OCI-LY3 (cell line): ENCODE results near the gene ACSBG1.

Experiments used
- H2AFZ ChIP-seq: fragments of 200-600, 300-600 bp; shearing (Covaris generic); 2 replicates; pipeline ENCODE4 v1.6.0; 2014; ENCODE audit warnings: antibody characterized with exemption, low read depth, low read length
- H3K27ac ChIP-seq: fragments of 200-600, 300-600 bp; sonication (generic); 2 replicates; pipeline ENCODE4 v1.5.1; 2014; ENCODE audit warnings: mild to moderate bottlenecking, low read length, moderate library complexity, mixed read lengths
- H3K27me3 ChIP-seq: fragments of 200-600, 300-600 bp; sonication (generic); 2 replicates; pipeline ENCODE4 v1.6.1; 2014; ENCODE audit warnings: low read depth, low read length, mixed read lengths
- H3K36me3 ChIP-seq: fragments of 200-600, 300-600 bp; sonication (generic); replicated peaks from 2 replicates; pipeline ENCODE3; 2014; ENCODE audit warnings: low read depth, low read length, mixed read lengths
- H3K4me1 ChIP-seq: fragments of 300-600, 200-600 bp; sonication (generic); 2 replicates; pipeline ENCODE4 v1.6.1; 2014; ENCODE audit warnings: low read length, mixed read lengths
- H3K4me2 ChIP-seq: fragments of 200-600, 300-600 bp; sonication (generic); 2 replicates; pipeline ENCODE4 v1.6.1; 2014; ENCODE audit warnings: low read length, mixed read lengths
- H3K4me3 ChIP-seq: fragments of 300-600, 200-600 bp; sonication (generic); 2 replicates; pipeline ENCODE4 v1.5.1; 2014; ENCODE audit warnings: antibody characterized with exemption, mild to moderate bottlenecking, low read length, moderate library complexity
- H3K79me2 ChIP-seq: fragments of 300-600, 200-600 bp; shearing (Covaris generic); 2 replicates; pipeline ENCODE4 v1.6.1; 2014; ENCODE audit warnings: mild to moderate bottlenecking, low read length, mixed read lengths
- H3K9ac ChIP-seq: fragments of 300-600, 200-600 bp; shearing (Covaris generic); 2 replicates; pipeline ENCODE4 v1.6.0; 2014; ENCODE audit warnings: mild to moderate bottlenecking, low read length, moderate library complexity
- H3K9me3 ChIP-seq: fragments of 200-600, 300-600 bp; shearing (Covaris generic); 2 replicates; pipeline ENCODE4 v1.6.1; 2014; ENCODE audit warnings: low read length, mixed read lengths; ENCODE audit not compliant: insufficient read depth
- H4K20me1 ChIP-seq: fragments of 200-600, 300-600 bp; sonication (generic); 2 replicates; pipeline ENCODE4 v1.6.1; 2016; ENCODE audit warnings: low read length, mixed read lengths; ENCODE audit not compliant: insufficient read depth
- CTCF ChIP-seq: fragments of 200-600, 300-600 bp; sonication (generic); IDR thresholded peaks from 2 replicates; pipeline ENCODE4 v1.5.1; 2014; ENCODE audit warnings: antibody characterized with exemption, low read length, low read depth
- EZH2phosphoT487 ChIP-seq: fragments of 200-600 bp; shearing (Covaris generic); IDR thresholded peaks from 2 replicates; pipeline ENCODE4 v1.6.1; 2018; ENCODE audit warnings: antibody characterized with exemption, mixed run types, low read depth

ACSBG1 gene

GRCh38 chr15:78236491-78236890, 2.1 kb upstream of the ACSBG1 start:
- peaks cover 5% of the 10 kb centered on the region; the same call in 1 of the 2 replicates for H3K4me1 ChIP-seq
- no peak overlapping the region for H3K9ac ChIP-seq
- no peaks in the 10 kb centered on the region for H3K9me3 ChIP-seq
- no peaks in the 10 kb centered on the region for H3K36me3 ChIP-seq
- TF ChIP-seq CTCF = no peak
- TF ChIP-seq EZH2phosphoT487 = no peak
- H3K27ac ChIP-seq = no peak overlapping the region
- peaks cover 17% of the 10 kb centered on the region for H3K27me3 ChIP-seq
- H3K79me2 ChIP-seq = no peaks in the 10 kb centered on the region
- H2AFZ ChIP-seq = no peak overlapping the region
- no peak overlapping the region for H3K4me3 ChIP-seq
- H4K20me1 ChIP-seq = no peaks in the 10 kb centered on the region
- no peak overlapping the region for H3K4me2 ChIP-seq

GRCh38 chr15:78233496-78233895, 869 bp downstream of the ACSBG1 start:
- Histone ChIP-seq H4K20me1 (no peaks in the 10 kb centered on the region), H3K27me3 (peaks cover 17% of the 10 kb centered on the region), H2AFZ (no peak overlapping the region), H3K4me3 (no peak overlapping the region), H3K36me3 (no peaks in the 10 kb centered on the region), H3K4me1 (peaks cover 5% of the 10 kb centered on the region; the same call in 1 of the 2 replicates), H3K79me2 (no peaks in the 10 kb centered on the region), H3K4me2 (no peak overlapping the region), H3K27ac (no peak overlapping the region), H3K9me3 (no peaks in the 10 kb centered on the region), H3K9ac (no peak overlapping the region)
- TF ChIP-seq CTCF (no peak), EZH2phosphoT487 (no peak)

- no peak overlapping the region for H3K27ac ChIP-seq
- H4K20me1 ChIP-seq = no peaks in the 10 kb centered on the region
- no peak overlapping the region for H3K9ac ChIP-seq
- H2AFZ ChIP-seq = no peak overlapping the region
- no peak for TF ChIP-seq CTCF
- no peak for TF ChIP-seq EZH2phosphoT487
- H3K4me1 ChIP-seq = peaks cover 5% of the 10 kb centered on the region; the same call in 1 of the 2 replicates
- H3K4me3 ChIP-seq = no peak overlapping the region
- peaks cover 17% of the 10 kb centered on the region for H3K27me3 ChIP-seq
- H3K79me2 ChIP-seq = no peaks in the 10 kb centered on the region
- no peaks in the 10 kb centered on the region for H3K9me3 ChIP-seq
- no peak overlapping the region for H3K4me2 ChIP-seq
- no peaks in the 10 kb centered on the region for H3K36me3 ChIP-seq
Measured at GRCh38 chr15:78232951-78233350, 1.4 kb downstream of the ACSBG1 start.

- H3K4me1 ChIP-seq = peaks cover 7% of the 10 kb centered on the region; the same call in 1 of the 2 replicates
- H3K79me2 ChIP-seq = no peaks in the 10 kb centered on the region
- no peak overlapping the region for H3K9ac ChIP-seq
- peaks cover 12% of the 10 kb centered on the region for H3K27me3 ChIP-seq
- no peak overlapping the region for H3K4me2 ChIP-seq
- H4K20me1 ChIP-seq = no peaks in the 10 kb centered on the region
- H3K27ac ChIP-seq = no peak overlapping the region
- TF ChIP-seq CTCF (no peak), EZH2phosphoT487 (no peak)
- H3K36me3 ChIP-seq = no peaks in the 10 kb centered on the region
- H2AFZ ChIP-seq = no peak overlapping the region
- H3K9me3 ChIP-seq = no peaks in the 10 kb centered on the region
- H3K4me3 ChIP-seq = no peak overlapping the region
Measured at GRCh38 chr15:78229431-78230406, 4.6 kb downstream of the ACSBG1 start.
